Right lobe of liver (tissue), 6 donors: ENCODE measurements around the gene GGNBP2. TPM values are rescaled to one million over a fixed set of nuclear protein-coding genes. Genes with fewer than 3 reads are reported as not detected.
"Not testable (repeated sequence)": the region's sequence is repeated elsewhere in the genome, so short reads cannot be mapped to it uniquely, and the experiment has no call there.

Experiments
- ATAC-seq, 4 donors: fragments of 200-7000 bp; cut with Tn5 transposase; one replicate each; pipeline ENCODE4 v1.9.1; 2020; ENCODE audit warnings: mild to moderate bottlenecking in 4 of 4, moderate library complexity in 4 of 4
- DNase-seq, 3 donors: peaks; one replicate each; pipeline ENCODE4 v3.0.0-alpha.2; 2020
- H3K27ac ChIP-seq, 3 donors: fragments of 200-600 bp; one replicate each; pipeline ENCODE4 v1.8.0; 2022
- H3K27me3 ChIP-seq, 2 donors: fragments of 200-600 bp; one replicate each; pipeline ENCODE4 v1.8.0; 2022
- H3K36me3 ChIP-seq, 4 donors: fragments of 200-600 bp; sonication (generic) in 1 of 4; one replicate each; pipeline versions ENCODE4 v1.5.1 to v1.8.0; 2017 to 2022; ENCODE audit warnings: control low read depth in 1 of 4
- H3K4me1 ChIP-seq, 4 donors: fragments of 200-600 bp; sonication (generic) in 1 of 4; one replicate each; pipeline versions ENCODE4 v1.5.1 to v1.8.0; 2017 to 2022; ENCODE audit warnings: control low read depth in 1 of 4
- H3K4me3 ChIP-seq, 3 donors: fragments of 200-600 bp; one replicate each; pipeline ENCODE4 v1.8.0; 2022
- H3K9me3 ChIP-seq, 4 donors: fragments of 200-600 bp; sonication (generic) in 1 of 4; one replicate each; pipeline versions ENCODE4 v1.5.1 to v1.8.0; 2017 to 2022; ENCODE audit warnings: control low read depth in 1 of 4
- POLR2A ChIP-seq: fragments of 450-650 bp; IDR thresholded peaks from one replicate; pipeline ENCODE4 v1.6.1; 2017; ENCODE audit warnings: antibody characterized with exemption, mild to moderate bottlenecking
- whole genome bisulfite sequencing: methylation state at CpG from one replicate; pipeline ENCODE4 v1.1.6; 2018; ENCODE audit warnings: low coverage, low lambda C conversion rate; ENCODE audit not compliant: insufficient coverage; ENCODE audit errors: missing lambda C conversion rate; 5-methylcytosine and 5-hydroxymethylcytosine counted together
- intact Hi-C, 2 donors: fragments of 100-400 bp; cut with DNase I; formaldehyde crosslinking; loops; one replicate each; pipeline versions ENCODE4 v1.11.2 to v1.14.1; 2022
- total RNA-seq, 6 experiments: library from RNA; depleted of rRNA in 2 of 6; stranded (reverse); fragments of >200 nt in 2 of 6; fragmentation: NEBNext Ultra II Directional in 3 of 6; extraction: Animal tissue kit (Norgen Biotek cat#: 25700) in 3 of 6; gene quantifications; one replicate each; pipeline versions ENCODE4 v1.1.0 to v1.2.4, GENCODE V29; 2016 to 2023
- TF ChIP-seq, protein P1 (sequence below), 4 donors: fragments of 200-600 bp in 3 of 4; fragments of 450-650 bp in 1 of 4; IDR thresholded peaks; one replicate each; pipeline versions ENCODE4 v1.5.1 to v1.8.0; 2016 to 2022; ENCODE audit warnings: antibody characterized with exemption in 4 of 4, mild to moderate bottlenecking in 2 of 4
- donor health status: DM: no; HTN: yes; CAD: no.
- donor health status: DM: no; HTN: no; CAD: no.
- donor health status: DM: no; HTN: no; CAD: no.
- donor health status: DM: no; HTN: yes; CAD: no.
- donor health status: DM: no; HTN: yes; CAD: no.

The GGNBP2 gene
- total RNA-seq, 6 experiments from 2014 or later, result 24.3 to 39.6 (median 35.3) TPM

DNA sequence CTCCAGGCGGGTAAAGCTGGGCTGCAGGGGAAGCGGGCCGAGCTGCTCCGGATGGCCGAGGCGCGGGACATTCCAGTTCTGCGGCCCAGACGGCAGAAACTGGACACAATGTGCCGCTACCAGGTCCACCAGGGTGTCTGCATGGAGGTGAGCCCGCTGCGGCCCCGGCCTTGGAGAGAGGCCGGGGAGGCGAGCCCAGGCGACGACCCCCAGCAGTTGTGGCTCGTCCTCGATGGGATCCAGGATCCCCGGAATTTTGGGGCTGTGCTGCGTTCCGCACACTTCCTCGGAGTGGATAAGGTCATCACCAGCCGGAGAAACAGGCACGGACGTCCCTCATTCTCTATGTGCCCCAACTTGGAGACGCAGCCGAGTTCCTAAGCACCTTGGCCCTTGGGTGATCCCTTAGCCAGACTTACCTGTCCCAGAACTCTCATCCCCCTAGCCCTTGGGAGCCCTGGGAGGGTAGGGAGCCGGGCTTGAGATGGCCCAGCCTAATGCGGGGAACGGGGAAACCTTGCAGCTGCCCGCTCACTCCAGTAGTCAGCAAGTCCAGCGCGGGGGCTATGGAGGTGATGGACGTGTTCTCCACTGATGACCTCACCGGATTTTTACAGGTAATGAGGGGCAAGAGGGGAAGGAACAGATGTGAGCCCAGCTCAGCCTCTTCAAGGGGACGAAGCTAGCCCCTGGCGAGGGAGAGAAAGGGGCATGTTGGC is 57.5 kb downstream of the GGNBP2 start:
- peak overlapping the region; percentile 93 to 96 (median 94) for H3K4me3 ChIP-seq
- intact Hi-C loops, result no loop called here
- H3K9me3 ChIP-seq, result no peaks in the 10 kb centered on the region
- no peak for TF ChIP-seq POLR2A
- TF ChIP-seq, protein P1, sequence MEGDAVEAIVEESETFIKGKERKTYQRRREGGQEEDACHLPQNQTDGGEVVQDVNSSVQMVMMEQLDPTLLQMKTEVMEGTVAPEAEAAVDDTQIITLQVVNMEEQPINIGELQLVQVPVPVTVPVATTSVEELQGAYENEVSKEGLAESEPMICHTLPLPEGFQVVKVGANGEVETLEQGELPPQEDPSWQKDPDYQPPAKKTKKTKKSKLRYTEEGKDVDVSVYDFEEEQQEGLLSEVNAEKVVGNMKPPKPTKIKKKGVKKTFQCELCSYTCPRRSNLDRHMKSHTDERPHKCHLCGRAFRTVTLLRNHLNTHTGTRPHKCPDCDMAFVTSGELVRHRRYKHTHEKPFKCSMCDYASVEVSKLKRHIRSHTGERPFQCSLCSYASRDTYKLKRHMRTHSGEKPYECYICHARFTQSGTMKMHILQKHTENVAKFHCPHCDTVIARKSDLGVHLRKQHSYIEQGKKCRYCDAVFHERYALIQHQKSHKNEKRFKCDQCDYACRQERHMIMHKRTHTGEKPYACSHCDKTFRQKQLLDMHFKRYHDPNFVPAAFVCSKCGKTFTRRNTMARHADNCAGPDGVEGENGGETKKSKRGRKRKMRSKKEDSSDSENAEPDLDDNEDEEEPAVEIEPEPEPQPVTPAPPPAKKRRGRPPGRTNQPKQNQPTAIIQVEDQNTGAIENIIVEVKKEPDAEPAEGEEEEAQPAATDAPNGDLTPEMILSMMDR (IDR thresholded peaks at IDR 0.05), result no peak
- 0% methylated on average over 12 of the region's 38 CpGs for WGBS
- no peaks in the 10 kb centered on the region for H3K27me3 ChIP-seq
- ATAC-seq (peak; percentile 1 to 7 (median 3)), DNase-seq (peak in 1 of 3 donors; percentile 35)
- peak overlapping the region; percentile 55 to 80 (median 74) for H3K27ac ChIP-seq
- H3K36me3 ChIP-seq, result no peaks in the 10 kb centered on the region
- H3K4me1 ChIP-seq, result peaks cover 0 to 18% (median 3%) of the 10 kb centered on the region in 4 donors

DNA sequence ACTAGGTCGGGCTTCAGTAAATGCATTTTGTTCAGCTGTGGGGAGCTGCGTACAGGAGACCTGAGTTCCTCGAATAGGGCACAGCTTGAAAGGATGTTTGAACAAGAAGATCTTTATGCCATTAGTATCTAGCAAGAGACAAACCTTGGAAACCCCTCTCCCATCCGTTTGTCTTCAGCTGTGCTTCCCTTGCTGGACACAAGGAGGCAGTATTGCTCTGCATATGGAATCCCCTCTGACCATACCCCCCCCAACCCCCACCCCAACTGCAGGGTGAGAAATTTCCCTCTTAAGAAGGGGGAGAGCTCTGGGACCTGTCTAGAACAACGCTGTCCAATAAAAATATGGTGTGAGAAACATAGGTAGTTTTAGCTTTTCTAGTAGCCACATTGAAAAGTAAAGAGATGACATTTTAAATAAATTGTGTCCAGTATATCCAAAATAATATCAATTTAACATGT is 58.2 kb downstream of the GGNBP2 start:
- Histone ChIP-seq H3K27ac (no peak overlapping the region), H3K4me1 (peaks cover 0 to 18% (median 3%) of the 10 kb centered on the region in 4 donors), H3K9me3 (no peaks in the 10 kb centered on the region), H3K36me3 (no peaks in the 10 kb centered on the region), H3K4me3 (peak overlapping the region; percentile 93 to 96 (median 94)), H3K27me3 (no peaks in the 10 kb centered on the region)
- ATAC-seq (peak in 2 of 4 donors; percentile 17 to 18), DNase-seq (peak in 1 of 3 donors; percentile 57)
- intact Hi-C loops, result no loop called here
- no peak for TF ChIP-seq POLR2A
- TF ChIP-seq, protein P1 (IDR thresholded peaks at IDR 0.05), result peak; percentile 50 to 80 (median 71)
- WGBS, result 8% methylated on average over 5 of the region's 5 CpGs

DNA sequence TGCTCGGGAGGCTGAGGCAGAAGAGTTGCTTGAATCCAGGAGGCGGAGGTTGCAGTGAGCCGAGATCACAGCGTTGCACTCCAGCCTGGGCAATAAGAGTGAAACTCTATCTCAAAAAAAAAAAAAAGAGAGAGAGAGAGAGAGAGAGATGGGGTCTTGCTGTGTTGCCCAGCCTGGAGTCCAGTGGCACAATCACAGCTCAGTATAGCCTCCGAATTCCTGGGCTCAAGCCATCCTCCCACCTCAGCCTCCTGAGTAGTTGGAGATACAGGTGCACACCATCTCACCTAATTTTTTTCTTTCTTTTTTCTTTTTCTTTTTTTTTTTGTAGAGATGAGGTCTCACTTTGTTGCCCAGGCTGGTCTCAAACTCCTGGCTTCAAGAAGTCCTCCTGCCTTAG is 60.3 kb downstream of the GGNBP2 start:
- 100% methylated on average over 5 of the region's 5 CpGs for WGBS
- intact Hi-C loops, H3K27me3 ChIP-seq, H3K36me3 ChIP-seq, ATAC-seq, H3K9me3 ChIP-seq, H3K4me3 ChIP-seq, DNase-seq, H3K27ac ChIP-seq: not testable (repeated sequence)
- H3K4me1 ChIP-seq, result peaks cover 0 to 18% (median 3%) of the 10 kb centered on the region in 4 donors

DNA sequence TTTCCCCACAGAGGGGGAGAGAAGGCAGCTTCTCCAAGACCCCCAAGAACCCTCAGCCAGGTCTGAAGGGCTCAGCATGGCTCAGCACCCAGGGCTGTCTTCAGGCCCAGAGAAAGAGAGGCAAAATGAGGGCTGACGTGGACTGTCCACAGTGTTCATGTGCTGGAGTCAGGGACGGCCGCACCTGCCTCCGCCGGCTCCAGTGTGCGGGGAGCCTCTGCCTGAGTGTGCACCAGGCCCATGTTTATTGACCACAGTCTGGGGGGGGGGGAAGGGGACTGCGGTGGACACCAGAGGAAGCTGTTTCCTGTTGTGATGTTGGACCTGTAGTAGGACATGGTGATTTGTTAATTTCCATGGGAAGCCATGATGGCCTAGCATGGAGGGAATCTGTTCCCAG is 63.6 kb downstream of the GGNBP2 start:
- H3K4me3 ChIP-seq, result no peak overlapping the region
- H3K9me3 ChIP-seq, result no peaks in the 10 kb centered on the region
- no peaks in the 10 kb centered on the region for H3K27me3 ChIP-seq
- H3K27ac ChIP-seq, result no peak overlapping the region
- DNase-seq, result no peak
- 96% methylated on average over 4 of the region's 7 CpGs for WGBS
- peaks cover 0 to 5% (median 1%) of the 10 kb centered on the region in 4 donors for H3K4me1 ChIP-seq
- TF ChIP-seq, protein P1 (IDR thresholded peaks at IDR 0.05), result no peak
- TF ChIP-seq POLR2A, result no peak
- intact Hi-C loops, result no loop called here
- no peak for ATAC-seq
- H3K36me3 ChIP-seq, result no peaks in the 10 kb centered on the region

DNA sequence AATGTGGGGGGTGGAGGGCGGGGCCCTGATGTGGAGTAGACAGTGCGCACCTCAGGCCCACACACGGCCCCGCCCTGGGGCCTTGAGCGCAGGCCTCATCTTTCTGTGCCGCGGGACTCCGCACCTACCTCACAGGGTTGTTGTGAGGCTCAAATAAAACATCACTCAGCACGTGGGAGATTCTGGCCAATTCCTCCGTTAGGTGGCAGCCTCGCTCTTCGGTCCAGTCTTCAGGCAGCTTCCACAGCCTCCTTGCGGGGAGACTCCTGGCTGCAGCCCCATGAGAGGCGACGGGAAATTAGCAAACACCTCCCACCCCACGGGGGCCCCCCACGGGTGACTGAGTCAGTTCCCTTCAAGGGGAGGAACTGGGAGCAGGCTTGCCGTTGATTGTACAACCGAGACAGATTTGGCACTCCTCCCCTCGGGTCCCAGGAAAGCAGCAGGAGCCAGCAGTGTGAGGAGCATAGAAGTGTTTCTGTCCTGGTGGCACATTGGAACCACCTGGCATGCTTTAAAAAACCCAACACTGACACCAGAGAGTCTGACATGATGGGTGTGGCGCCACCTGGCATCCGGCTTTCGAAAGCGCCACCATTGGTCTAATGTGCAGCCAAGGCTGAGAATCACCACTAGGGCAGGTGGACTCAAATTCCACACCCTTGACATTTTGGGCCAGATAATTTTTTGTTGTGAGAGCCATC is 64.2 kb downstream of the GGNBP2 start:
- H3K27me3 ChIP-seq, result no peaks in the 10 kb centered on the region
- no peaks in the 10 kb centered on the region for H3K4me1 ChIP-seq
- no peak overlapping the region for H3K4me3 ChIP-seq
- 40% methylated on average over 1 of the region's 24 CpGs for WGBS
- H3K9me3 ChIP-seq, result no peaks in the 10 kb centered on the region
- DNase-seq (no peak), ATAC-seq (peak; percentile 15 to 52 (median 30))
- no peak overlapping the region for H3K27ac ChIP-seq
- no peak for TF ChIP-seq POLR2A
- TF ChIP-seq, protein P1 (IDR thresholded peaks at IDR 0.05), result peak in 2 of 4 donors; percentile 11 to 26
- no peaks in the 10 kb centered on the region for H3K36me3 ChIP-seq
- intact Hi-C loops, result no loop called here
